Ovary (tissue), 9 donors: ENCODE measurements around the gene PRKAR2A. TPM values are rescaled to one million over a fixed set of nuclear protein-coding genes. Genes with fewer than 3 reads are reported as not detected.
A peak's percentile ranks its signal among the peaks of the same experiment; 100 is the strongest.
"Not testable (repeated sequence)": the region's sequence is repeated elsewhere in the genome, so short reads cannot be mapped to it uniquely, and the experiment has no call there.

Experiments
- DNase-seq, 5 donors: peaks; one replicate each; pipeline ENCODE4 v3.0.0-alpha.2; 2019 to 2020
- H3K27ac ChIP-seq, 2 donors: fragments of 200-600 bp; one replicate each; pipeline versions ENCODE4 v1.5.1 to v1.8.0; 2019 to 2022
- H3K27me3 ChIP-seq: fragments of 200-600 bp; one replicate; pipeline ENCODE4 v1.8.0; 2022
- H3K36me3 ChIP-seq: fragments of 200-600 bp; sonication (generic); one replicate; pipeline ENCODE4 v1.5.1; 2019
- H3K4me1 ChIP-seq: one replicate; pipeline ENCODE4 v1.8.1; 2013; ENCODE audit warnings: mild to moderate bottlenecking, moderate library complexity; ENCODE audit not compliant: insufficient read depth
- H3K4me3 ChIP-seq: fragments of 200-600 bp; sonication (generic); one replicate; pipeline ENCODE4 v1.5.1; 2017
- H3K9me3 ChIP-seq, 2 donors: fragments of 200-600 bp in 1 of 2; sonication (generic) in 1 of 2; one replicate each; pipeline versions ENCODE4 v1.5.1 to v1.8.1; 2013 to 2019; ENCODE audit warnings: mild to moderate bottlenecking in 1 of 2, moderate library complexity in 1 of 2
- EP300 ChIP-seq: sonication (generic); formaldehyde crosslinking; IDR thresholded peaks from one replicate; pipeline ENCODE4 v1.6.1; 2017; ENCODE audit warnings: antibody characterized with exemption
- POLR2A ChIP-seq: fragments of 450-650 bp; IDR thresholded peaks from one replicate; pipeline ENCODE4 v1.6.1; 2017; ENCODE audit warnings: antibody characterized with exemption, mild to moderate bottlenecking, moderate library complexity
- WGBS, 3 donors: extraction: QIAGEN DNeasy Blood & Tissue Kit in 1 of 3; methylation state at CpG; one replicate each; pipeline versions ENCODE4 v1.1.5 to v1.1.7; 2013 to 2017; 5-methylcytosine and 5-hydroxymethylcytosine counted together
- intact Hi-C, 4 donors: fragments of 100-400 bp; cut with DNase I; formaldehyde crosslinking; loops; one replicate each; pipeline versions ENCODE4 v1.11.0 to v1.15.1; 2022 to 2023
- polyA plus RNA-seq, 2 donors: library from polyadenylated mRNA; stranded (reverse); fragments of 200-250 nt in 1 of 2; fragments of 350-450 nt in 1 of 2; fragmentation: Illumina TruSeq in 1 of 2; extraction: RNeasy Lipid Tissue Mini Kit (QIAGEN cat#74804) in 1 of 2; gene quantifications; one replicate each; pipeline ENCODE4 v1.2.3, GENCODE V29; 2013 to 2014
- total RNA-seq, 7 donors: library from RNA; depleted of rRNA in 2 of 7; stranded (reverse); fragments of >200 nt in 2 of 7; fragmentation: NEBNext Ultra II Directional in 3 of 7; extraction: Animal tissue kit (Norgen Biotek cat#: 25700) in 3 of 7; gene quantifications; one replicate each; pipeline versions ENCODE4 v1.1.0 to v1.2.4, GENCODE V29; 2016 to 2023
- TF ChIP-seq, protein P1 (sequence below), 3 donors: fragments of 450-650 bp in 2 of 3; fragments of 200-600 bp in 1 of 3; IDR thresholded peaks; one replicate each; pipeline versions ENCODE4 v1.5.1 to v1.8.0; 2016 to 2022; ENCODE audit warnings: antibody characterized with exemption in 3 of 3, mild to moderate bottlenecking in 1 of 3
- donor health status: DM: no; HTN: no; CAD: no; lungs with moderate emphysema.
- donor health status: DM: no; HTN: no; CAD: no.
- donor health status: Bipolar disorder and iron deficiency.
- donor health status: DM: yes; HTN: yes; CAD: no.
- donor health status: DM: no; HTN: no; CAD: no.
- donor health status: DM: yes; HTN: yes; CAD: no.

PRKAR2A gene
- total and polyA plus RNA-seq, 9 donors: 9.4 to 52.6 (median 41.5) TPM

DNA sequence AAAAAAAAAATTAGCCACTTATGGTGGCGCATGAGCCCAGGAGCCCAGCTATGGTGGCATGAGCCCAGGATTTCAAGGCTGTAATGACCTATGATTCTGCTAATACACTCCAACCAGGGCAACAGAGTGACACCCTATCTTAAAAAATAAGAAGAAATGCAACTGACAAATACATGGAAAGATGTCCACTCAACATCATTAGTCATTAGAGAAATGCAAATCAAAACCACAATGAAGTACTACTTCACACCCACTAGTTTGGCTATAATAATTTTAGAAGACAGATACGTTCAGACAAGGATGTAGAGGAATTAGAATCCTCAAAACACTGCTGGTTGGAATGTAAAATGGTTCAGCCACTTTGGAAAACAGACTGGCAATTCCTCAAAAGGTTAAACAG is 10.5 kb downstream of the PRKAR2A start:
- H3K4me3 ChIP-seq: no peak overlapping the region
- no peaks in the 10 kb centered on the region for H3K36me3 ChIP-seq
- no peak for DNase-seq
- H3K9me3 ChIP-seq: no peaks in the 10 kb centered on the region
- peaks cover 4% of the 10 kb centered on the region for H3K4me1 ChIP-seq
- TF ChIP-seq POLR2A (no peak), EP300 (no peak)
- TF ChIP-seq, protein P1, sequence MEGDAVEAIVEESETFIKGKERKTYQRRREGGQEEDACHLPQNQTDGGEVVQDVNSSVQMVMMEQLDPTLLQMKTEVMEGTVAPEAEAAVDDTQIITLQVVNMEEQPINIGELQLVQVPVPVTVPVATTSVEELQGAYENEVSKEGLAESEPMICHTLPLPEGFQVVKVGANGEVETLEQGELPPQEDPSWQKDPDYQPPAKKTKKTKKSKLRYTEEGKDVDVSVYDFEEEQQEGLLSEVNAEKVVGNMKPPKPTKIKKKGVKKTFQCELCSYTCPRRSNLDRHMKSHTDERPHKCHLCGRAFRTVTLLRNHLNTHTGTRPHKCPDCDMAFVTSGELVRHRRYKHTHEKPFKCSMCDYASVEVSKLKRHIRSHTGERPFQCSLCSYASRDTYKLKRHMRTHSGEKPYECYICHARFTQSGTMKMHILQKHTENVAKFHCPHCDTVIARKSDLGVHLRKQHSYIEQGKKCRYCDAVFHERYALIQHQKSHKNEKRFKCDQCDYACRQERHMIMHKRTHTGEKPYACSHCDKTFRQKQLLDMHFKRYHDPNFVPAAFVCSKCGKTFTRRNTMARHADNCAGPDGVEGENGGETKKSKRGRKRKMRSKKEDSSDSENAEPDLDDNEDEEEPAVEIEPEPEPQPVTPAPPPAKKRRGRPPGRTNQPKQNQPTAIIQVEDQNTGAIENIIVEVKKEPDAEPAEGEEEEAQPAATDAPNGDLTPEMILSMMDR (IDR thresholded peaks at IDR 0.05): no peak
- intact Hi-C loops: no loop called here
- WGBS, 3 donors: 66 to 81% (median 69%) methylated on average over 2 of the region's 2 CpGs
- no peak overlapping the region for H3K27ac ChIP-seq
- H3K27me3 ChIP-seq: no peaks in the 10 kb centered on the region

DNA sequence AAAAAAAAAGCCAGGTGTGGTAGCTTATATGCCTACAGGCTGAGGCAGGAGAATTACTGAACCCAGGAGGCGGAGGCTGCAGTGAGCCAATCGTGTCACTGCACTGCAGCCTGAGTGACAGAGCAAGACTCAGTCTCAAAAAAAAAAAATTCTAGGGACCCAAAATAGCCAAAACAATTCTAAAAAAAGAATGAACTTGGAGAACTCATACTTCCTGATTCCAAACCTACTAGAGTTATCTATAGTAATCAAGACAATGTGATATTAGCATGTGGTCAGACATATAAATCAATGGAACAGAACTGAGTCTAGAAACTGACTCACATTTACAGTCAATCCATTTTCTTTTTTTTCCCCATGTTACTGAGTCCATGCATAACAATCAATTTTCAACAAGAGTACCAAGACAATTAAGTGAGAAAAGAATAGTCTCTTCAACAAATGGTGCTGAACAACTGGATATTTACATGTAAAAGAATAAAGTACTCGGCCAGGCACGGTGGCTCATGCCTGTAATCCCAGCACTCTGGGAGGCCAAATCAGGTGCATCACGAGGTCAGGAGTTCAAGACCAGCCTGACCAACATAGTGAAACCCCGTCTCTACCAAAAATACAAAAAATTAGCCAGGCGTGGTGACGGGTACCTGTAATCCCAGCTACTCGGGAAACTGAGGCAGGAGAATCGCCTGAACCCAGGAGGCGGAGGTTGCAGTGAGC is 11.9 kb downstream of the PRKAR2A start:
- Histone ChIP-seq H3K36me3 (no peaks in the 10 kb centered on the region), H3K27me3 (no peaks in the 10 kb centered on the region), H3K27ac (no peak overlapping the region), H3K4me3 (no peak overlapping the region), H3K9me3 (no peaks in the 10 kb centered on the region), H3K4me1 (peaks cover 4% of the 10 kb centered on the region)
- 84 to 92% (median 90%) methylated on average over 11 of the region's 11 CpGs for WGBS, 3 donors
- intact Hi-C loops: no loop called here
- TF ChIP-seq EP300: no peak
- peak in 1 of 5 donors; percentile 16 for DNase-seq

DNA sequence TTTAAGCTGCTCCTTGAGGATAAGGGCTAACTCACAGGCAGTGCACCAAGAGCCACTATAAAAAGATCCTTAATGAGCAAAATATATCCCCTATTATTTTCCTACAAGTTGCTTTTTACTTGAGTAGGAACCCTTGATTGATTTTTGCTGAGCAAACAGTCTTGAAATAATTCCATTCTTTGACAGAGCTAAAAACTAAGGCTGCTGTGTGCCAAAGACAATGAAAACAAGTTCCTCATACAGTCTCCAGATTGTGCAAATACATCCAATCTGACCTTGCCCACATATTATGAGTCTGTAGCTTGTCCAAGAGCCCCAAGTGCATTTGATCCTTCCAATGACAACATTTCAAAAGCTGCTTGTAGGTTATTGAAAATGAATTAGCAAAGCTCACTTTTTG is 15.0 kb downstream of the PRKAR2A start:
- TF ChIP-seq POLR2A (no peak), EP300 (no peak)
- TF ChIP-seq, protein P1 (IDR thresholded peaks at IDR 0.05): no peak
- Histone ChIP-seq H3K4me1 (peaks cover 4% of the 10 kb centered on the region), H3K27ac (no peak overlapping the region), H3K27me3 (no peaks in the 10 kb centered on the region), H3K36me3 (no peaks in the 10 kb centered on the region), H3K4me3 (no peak overlapping the region), H3K9me3 (no peaks in the 10 kb centered on the region)
- intact Hi-C loops: no loop called here
- DNase-seq: no peak

DNA sequence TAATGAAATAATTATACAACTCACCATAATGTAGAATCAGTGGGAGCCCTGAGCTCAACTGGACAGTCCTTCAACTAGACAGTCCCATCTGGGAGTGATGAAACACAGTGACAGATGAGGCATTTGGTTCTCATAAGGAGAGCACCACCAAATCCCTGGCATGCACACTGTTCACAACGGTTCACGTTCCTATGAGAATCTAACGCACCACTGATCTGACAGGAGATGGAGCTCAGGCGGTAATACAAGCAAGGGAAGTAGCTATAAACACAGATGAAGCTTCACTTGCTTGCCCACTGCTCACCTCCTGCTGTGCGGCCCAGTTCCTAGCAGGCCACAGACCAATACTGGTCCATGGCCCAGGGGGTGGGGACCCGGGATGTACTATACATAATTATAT is 17.0 kb downstream of the PRKAR2A start:
- no peaks in the 10 kb centered on the region for H3K27me3 ChIP-seq
- TF ChIP-seq POLR2A (no peak), EP300 (no peak)
- TF ChIP-seq, protein P1 (IDR thresholded peaks at IDR 0.05): no peak
- intact Hi-C loops: no loop called here
- no peak overlapping the region for H3K4me3 ChIP-seq
- no peaks in the 10 kb centered on the region for H3K9me3 ChIP-seq
- no peak overlapping the region for H3K27ac ChIP-seq
- WGBS, 3 donors: 92 to 97% (median 93%) methylated on average over 6 of the region's 6 CpGs
- no peaks in the 10 kb centered on the region for H3K36me3 ChIP-seq
- DNase-seq: no peak
- peaks cover 6% of the 10 kb centered on the region for H3K4me1 ChIP-seq

DNA sequence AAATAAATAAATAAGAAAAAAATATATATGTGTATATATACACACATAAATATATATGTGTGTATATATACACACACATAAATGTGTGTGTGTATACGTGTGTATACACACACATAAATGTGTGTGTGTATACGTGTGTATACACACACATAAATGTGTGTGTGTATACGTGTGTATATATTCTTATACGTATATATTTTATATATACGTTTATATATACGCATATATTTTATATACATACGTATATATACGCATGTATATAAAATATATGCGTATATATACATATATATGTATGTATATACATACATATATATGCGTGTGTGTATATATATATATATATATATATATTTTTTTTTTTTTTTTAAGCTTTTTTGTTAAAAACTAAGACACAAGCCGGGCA is 18.1 kb downstream of the PRKAR2A start:
- not testable (repeated sequence) for H3K27ac ChIP-seq, H3K9me3 ChIP-seq

DNA sequence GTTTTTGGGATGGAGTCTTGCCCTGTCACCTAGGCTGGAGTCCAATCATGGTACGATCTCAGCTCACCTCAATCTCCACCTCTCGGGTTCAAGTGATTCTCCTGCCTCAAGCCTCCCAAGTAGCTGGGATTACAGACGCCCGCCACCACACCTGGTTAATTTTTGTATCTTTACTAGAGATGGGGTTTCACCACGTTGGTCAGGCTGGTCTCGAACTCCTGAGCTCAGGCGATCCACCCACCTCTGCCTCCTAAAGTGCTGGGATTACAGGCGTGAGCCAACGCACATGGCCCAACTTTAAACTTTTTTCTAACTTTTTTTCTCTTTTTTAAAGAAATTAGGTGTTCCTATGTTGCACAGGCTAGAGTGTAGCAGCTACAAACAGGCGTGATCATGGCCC is 19.8 kb downstream of the PRKAR2A start:
- H3K4me3 ChIP-seq, H3K4me1 ChIP-seq, H3K27ac ChIP-seq, H3K27me3 ChIP-seq, DNase-seq, H3K36me3 ChIP-seq, H3K9me3 ChIP-seq, intact Hi-C loops: not testable (repeated sequence)
- WGBS, 3 donors: 94 to 97% (median 94%) methylated on average over 10 of the region's 10 CpGs

More for the DNA sequence above, 18.1 kb downstream of the PRKAR2A start:
- H3K27me3 ChIP-seq, H3K4me3 ChIP-seq, H3K36me3 ChIP-seq, intact Hi-C loops, DNase-seq, H3K4me1 ChIP-seq: not testable (repeated sequence)
- WGBS, 3 donors: 89 to 95% (median 91%) methylated on average over 11 of the region's 11 CpGs
